Memory B cell (primary cell): ENCODE results near the gene CDH15.

Experiments
- ATAC-seq: fragments of 150-1000 bp; cut with Tn5 transposase; 2 replicates; pipeline ENCODE4 v1.10.0; 2021; ENCODE audit warnings: low read depth, mild to moderate bottlenecking, moderate library complexity
- DNase-seq, 2 donors: peaks; one replicate each; pipeline ENCODE4 v3.0.0; 2022; ENCODE audit warnings: low spot score in 2 of 2
- H3K27ac Mint-ChIP-seq: one replicate; pipeline ENCODE4 v1.8.0; 2022; ENCODE audit warnings: mild to moderate bottlenecking, moderate library complexity, mixed read lengths
- H3K27me3 Mint-ChIP-seq: one replicate; pipeline ENCODE4 v1.8.0; 2022; ENCODE audit warnings: mixed read lengths
- H3K36me3 Mint-ChIP-seq: one replicate; pipeline ENCODE4 v1.8.0; 2022; ENCODE audit warnings: mild to moderate bottlenecking, mixed read lengths
- H3K4me1 Mint-ChIP-seq: one replicate; pipeline ENCODE4 v1.8.0; 2022; ENCODE audit warnings: mixed read lengths
- H3K4me3 Mint-ChIP-seq: one replicate; pipeline ENCODE4 v1.8.0; 2022; ENCODE audit warnings: mild to moderate bottlenecking, moderate library complexity, mixed read lengths
- H3K9me3 Mint-ChIP-seq: one replicate; pipeline ENCODE4 v1.8.0; 2022; ENCODE audit warnings: mixed read lengths

The CDH15 gene

GRCh38 chr16:89210904-89211515, 39.5 kb downstream of the CDH15 start:
- H3K27ac Mint-ChIP-seq: no peak overlapping the region

GRCh38 chr16:89216315-89217137, 45.0 kb downstream of the CDH15 start:
- H3K4me1 Mint-ChIP-seq: peaks cover 8% of the 10 kb centered on the region
- peak overlapping the region; percentile 93 for H3K27ac Mint-ChIP-seq
- DNase-seq (peak; percentile 76 to 79), ATAC-seq (peak; percentile 70)
- no peaks in the 10 kb centered on the region for H3K27me3 Mint-ChIP-seq
- no peaks in the 10 kb centered on the region for H3K9me3 Mint-ChIP-seq
- H3K36me3 Mint-ChIP-seq: peaks cover 2% of the 10 kb centered on the region
- H3K4me3 Mint-ChIP-seq: peak overlapping the region; percentile 91

More at GRCh38 chr16:89210904-89211515, 39.5 kb downstream of the CDH15 start:
- ATAC-seq (no peak), DNase-seq (no peak)
- Mint-ChIP-seq H3K4me1 (peaks cover 7% of the 10 kb centered on the region), H3K27me3 (peaks cover 12% of the 10 kb centered on the region), H3K4me3 (no peak overlapping the region), H3K9me3 (no peaks in the 10 kb centered on the region), H3K36me3 (no peaks in the 10 kb centered on the region)

GRCh38 chr16:89217138-89217387, 45.5 kb downstream of the CDH15 start:
- Mint-ChIP-seq H3K36me3 (peaks cover 6% of the 10 kb centered on the region), H3K4me3 (peak overlapping the region; percentile 91), H3K9me3 (no peaks in the 10 kb centered on the region), H3K4me1 (peaks cover 11% of the 10 kb centered on the region), H3K27ac (peak overlapping the region; percentile 93), H3K27me3 (no peaks in the 10 kb centered on the region)
- no peak for DNase-seq
- no peak for ATAC-seq

- Mint-ChIP-seq H3K4me3 (peak within 1 kb of the TSS; percentile 91), H3K4me1 (peaks cover 12% of the 10 kb centered on the region), H3K27me3 (no peaks in the 10 kb centered on the region), H3K27ac (peak within 1 kb of the TSS; percentile 93), H3K9me3 (no peaks in the 10 kb centered on the region), H3K36me3 (peaks cover 7% of the 10 kb centered on the region)
- ATAC-seq: peak; percentile 87
- peak; percentile 70 to 81 for DNase-seq
Observed at GRCh38 chr16:89217388-89218191, 46.0 kb downstream of the CDH15 start, which contains the start of gene ZNF778. Gene ZNF778 (plus strand): TSS chr16:89217703. CDS start chr16:89221128, 3,425 bp downstream.

- DNase-seq: no peak
- H3K27ac Mint-ChIP-seq: no peak overlapping the region
- H3K27me3 Mint-ChIP-seq: no peaks in the 10 kb centered on the region
- H3K4me3 Mint-ChIP-seq: peak overlapping the region; percentile 58
- no peak for ATAC-seq
- peaks cover 11% of the 10 kb centered on the region for H3K36me3 Mint-ChIP-seq
- H3K9me3 Mint-ChIP-seq: no peaks in the 10 kb centered on the region
- H3K4me1 Mint-ChIP-seq: peaks cover 14% of the 10 kb centered on the region
Observed at GRCh38 chr16:89219365-89219764, 47.8 kb downstream of the CDH15 start.

GRCh38 chr16:89221604-89222003, 50.1 kb downstream of the CDH15 start:
- Mint-ChIP-seq H3K27me3 (no peaks in the 10 kb centered on the region), H3K27ac (no peak overlapping the region), H3K36me3 (peaks cover 24% of the 10 kb centered on the region), H3K9me3 (peaks cover 2% of the 10 kb centered on the region), H3K4me3 (no peak overlapping the region), H3K4me1 (peaks cover 10% of the 10 kb centered on the region)
- ATAC-seq (no peak), DNase-seq (no peak)

- no peaks in the 10 kb centered on the region for H3K27me3 Mint-ChIP-seq
- peaks cover 9% of the 10 kb centered on the region for H3K4me1 Mint-ChIP-seq
- H3K9me3 Mint-ChIP-seq: peaks cover 4% of the 10 kb centered on the region
- H3K36me3 Mint-ChIP-seq: peaks cover 36% of the 10 kb centered on the region
- DNase-seq (no peak), ATAC-seq (no peak)
- H3K4me3 Mint-ChIP-seq: no peak overlapping the region
- H3K27ac Mint-ChIP-seq: no peak overlapping the region
Observed at GRCh38 chr16:89222931-89223330, 51.4 kb downstream of the CDH15 start.

GRCh38 chr16:89224665-89225064, 53.1 kb downstream of the CDH15 start:
- DNase-seq: no peak
- H3K36me3 Mint-ChIP-seq: peaks cover 44% of the 10 kb centered on the region
- H3K4me3 Mint-ChIP-seq: no peak overlapping the region
- no peak for ATAC-seq
- no peak overlapping the region for H3K27ac Mint-ChIP-seq
- H3K4me1 Mint-ChIP-seq: peaks cover 8% of the 10 kb centered on the region
- no peaks in the 10 kb centered on the region for H3K27me3 Mint-ChIP-seq
- peaks cover 4% of the 10 kb centered on the region for H3K9me3 Mint-ChIP-seq

- no peak for DNase-seq
- H3K4me1 Mint-ChIP-seq: peaks cover 4% of the 10 kb centered on the region
- H3K36me3 Mint-ChIP-seq: peaks cover 42% of the 10 kb centered on the region
- H3K4me3 Mint-ChIP-seq: no peak overlapping the region
- ATAC-seq: no peak
- no peak overlapping the region for H3K27ac Mint-ChIP-seq
- H3K27me3 Mint-ChIP-seq: no peaks in the 10 kb centered on the region
- H3K9me3 Mint-ChIP-seq: peaks cover 5% of the 10 kb centered on the region
Observed at GRCh38 chr16:89230255-89230654, 58.7 kb downstream of the CDH15 start.

GRCh38 chr16:89232107-89232506, 60.6 kb downstream of the CDH15 start:
- Mint-ChIP-seq H3K36me3 (peaks cover 30% of the 10 kb centered on the region), H3K9me3 (peaks cover 1% of the 10 kb centered on the region), H3K4me1 (peaks cover 4% of the 10 kb centered on the region), H3K27me3 (no peaks in the 10 kb centered on the region), H3K27ac (no peak overlapping the region), H3K4me3 (no peak overlapping the region)
- DNase-seq: no peak
- ATAC-seq: no peak

GRCh38 chr16:89233678-89234490, 62.3 kb downstream of the CDH15 start:
- Mint-ChIP-seq H3K36me3 (peaks cover 15% of the 10 kb centered on the region), H3K27ac (no peak overlapping the region), H3K4me3 (no peak overlapping the region), H3K4me1 (peaks cover 4% of the 10 kb centered on the region), H3K9me3 (peaks cover 1% of the 10 kb centered on the region), H3K27me3 (no peaks in the 10 kb centered on the region)
- ATAC-seq (no peak), DNase-seq (no peak)

- DNase-seq: no peak
- H3K36me3 Mint-ChIP-seq: peaks cover 9% of the 10 kb centered on the region
- H3K9me3 Mint-ChIP-seq: peaks cover 1% of the 10 kb centered on the region
- H3K4me3 Mint-ChIP-seq: no peak overlapping the region
- H3K4me1 Mint-ChIP-seq: peaks cover 7% of the 10 kb centered on the region
- H3K27me3 Mint-ChIP-seq: no peaks in the 10 kb centered on the region
- no peak overlapping the region for H3K27ac Mint-ChIP-seq
- no peak for ATAC-seq
Observed at GRCh38 chr16:89237733-89238132, 66.2 kb downstream of the CDH15 start.

GRCh38 chr16:89241187-89242007, 69.8 kb downstream of the CDH15 start:
- Mint-ChIP-seq H3K27ac (peak overlapping the region; percentile 96), H3K9me3 (no peaks in the 10 kb centered on the region), H3K4me3 (peak overlapping the region; percentile 94), H3K4me1 (peaks cover 9% of the 10 kb centered on the region), H3K36me3 (no peaks in the 10 kb centered on the region), H3K27me3 (no peaks in the 10 kb centered on the region)
- ATAC-seq: peak; percentile 80
- DNase-seq: peak; percentile 78 to 81
